Embryonic facial prominence (tissue), 1 donor: ENCODE data around the gene CTTNBP2.

ENCODE experiments used
- DNase-seq: peaks from one replicate; pipeline ENCODE4 v3.0.0-alpha.2; 2016; ENCODE audit errors: extremely low spot score

The CTTNBP2 gene

GRCh38 chr7:117870448-117871130, 2.7 kb downstream of the CTTNBP2 start:
- no peak for DNase-seq

GRCh38 chr7:117869374-117869773, 3.9 kb downstream of the CTTNBP2 start:
- DNase-seq: no peak

GRCh38 chr7:117863618-117864017, 9.6 kb downstream of the CTTNBP2 start:
- no peak for DNase-seq

GRCh38 chr7:117862378-117862777, 10.9 kb downstream of the CTTNBP2 start:
- DNase-seq: no peak

- no peak for DNase-seq
These were observed 13.9 kb downstream of the CTTNBP2 start for GRCh38 chr7:117859246-117859812.

GRCh38 chr7:117858712-117859111, 14.5 kb downstream of the CTTNBP2 start:
- DNase-seq: no peak

- no peak for DNase-seq
These were observed 15.5 kb downstream of the CTTNBP2 start for GRCh38 chr7:117857718-117858117.

GRCh38 chr7:117856196-117856595, 17.0 kb downstream of the CTTNBP2 start:
- no peak for DNase-seq

GRCh38 chr7:117854186-117854585, 19.1 kb downstream of the CTTNBP2 start:
- no peak for DNase-seq

- DNase-seq: no peak
These were observed 24.3 kb downstream of the CTTNBP2 start for GRCh38 chr7:117848941-117849340.

- DNase-seq: no peak
These were observed 28.6 kb downstream of the CTTNBP2 start for GRCh38 chr7:117844678-117845077.

GRCh38 chr7:117841611-117842010, 31.6 kb downstream of the CTTNBP2 start:
- no peak for DNase-seq

- no peak for DNase-seq
These were observed 32.2 kb downstream of the CTTNBP2 start for GRCh38 chr7:117841011-117841410.

GRCh38 chr7:117839507-117839906, 33.7 kb downstream of the CTTNBP2 start:
- no peak for DNase-seq

GRCh38 chr7:117837841-117838240, 35.4 kb downstream of the CTTNBP2 start:
- no peak for DNase-seq

GRCh38 chr7:117835016-117835664, 38.1 kb downstream of the CTTNBP2 start:
- DNase-seq: no peak

GRCh38 chr7:117830422-117830954, 42.8 kb downstream of the CTTNBP2 start:
- no peak for DNase-seq

GRCh38 chr7:117829450-117830117, 43.7 kb downstream of the CTTNBP2 start:
- DNase-seq: no peak

- DNase-seq: no peak
These were observed 44.4 kb downstream of the CTTNBP2 start for GRCh38 chr7:117828825-117829224.

GRCh38 chr7:117827862-117828261, 45.4 kb downstream of the CTTNBP2 start:
- no peak for DNase-seq

- no peak for DNase-seq
These were observed 48.1 kb downstream of the CTTNBP2 start for GRCh38 chr7:117825132-117825531.

GRCh38 chr7:117824592-117824991, 48.6 kb downstream of the CTTNBP2 start:
- DNase-seq: no peak
